ENCODE data around the gene SGPP1. TPM values are rescaled to one million over a fixed set of nuclear protein-coding genes. Genes with fewer than 3 reads are reported as not detected.
"Not testable (repeated sequence)": the region's sequence is repeated elsewhere in the genome, so short reads cannot be mapped to it uniquely, and the experiment has no call there.

The SGPP1 gene
- total RNA-seq, 1 donor from 2014 or later, result 17.4 TPM

DNA sequence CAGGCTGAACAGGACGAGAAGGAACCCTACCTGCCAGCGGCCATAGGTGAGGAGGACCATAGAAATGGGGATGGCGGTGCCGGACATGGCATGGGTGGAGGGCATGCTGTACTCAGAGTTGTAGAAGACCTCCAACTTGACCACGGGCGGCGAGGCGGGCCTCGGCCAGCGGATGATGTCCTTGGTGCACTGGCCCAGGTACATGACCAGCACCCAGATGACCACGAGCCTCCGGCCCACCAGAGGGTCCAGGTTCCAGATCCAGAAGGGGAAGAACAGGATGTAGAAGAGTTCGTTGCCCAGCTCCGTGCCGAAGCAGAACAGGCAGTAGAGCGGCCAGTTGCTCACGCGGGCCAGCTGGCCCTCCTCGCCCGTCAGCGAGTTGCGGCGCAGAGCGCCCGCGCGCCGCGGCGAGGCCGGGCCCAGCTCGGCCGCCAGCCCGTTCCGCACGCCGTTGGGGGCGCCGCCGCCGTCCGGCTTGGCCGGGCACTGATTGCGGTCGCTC is 582 bp downstream of the SGPP1 start:
- peak; percentile 54 for DNase-seq (ENCODE audit: low read depth)

DNA sequence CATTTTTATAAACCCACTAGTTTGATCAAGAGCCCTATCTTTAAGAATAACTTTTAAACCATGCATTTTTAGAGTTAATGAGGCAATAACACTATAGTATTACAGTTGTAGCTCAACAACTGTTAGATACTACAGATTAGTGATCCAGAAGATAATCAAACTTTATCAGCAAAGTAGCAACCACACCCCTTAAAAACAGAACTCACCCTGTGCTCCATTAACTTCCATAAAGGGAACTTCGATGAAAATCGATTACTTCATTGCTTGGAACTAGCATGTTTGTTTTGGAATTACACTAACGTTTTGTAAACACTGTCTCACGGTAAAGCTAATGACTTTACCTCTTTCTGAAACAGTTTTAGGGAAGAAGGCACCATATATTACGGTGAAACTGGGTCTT is 1.4 kb downstream of the SGPP1 start:
- no peak for DNase-seq (ENCODE audit: low read depth)

DNA sequence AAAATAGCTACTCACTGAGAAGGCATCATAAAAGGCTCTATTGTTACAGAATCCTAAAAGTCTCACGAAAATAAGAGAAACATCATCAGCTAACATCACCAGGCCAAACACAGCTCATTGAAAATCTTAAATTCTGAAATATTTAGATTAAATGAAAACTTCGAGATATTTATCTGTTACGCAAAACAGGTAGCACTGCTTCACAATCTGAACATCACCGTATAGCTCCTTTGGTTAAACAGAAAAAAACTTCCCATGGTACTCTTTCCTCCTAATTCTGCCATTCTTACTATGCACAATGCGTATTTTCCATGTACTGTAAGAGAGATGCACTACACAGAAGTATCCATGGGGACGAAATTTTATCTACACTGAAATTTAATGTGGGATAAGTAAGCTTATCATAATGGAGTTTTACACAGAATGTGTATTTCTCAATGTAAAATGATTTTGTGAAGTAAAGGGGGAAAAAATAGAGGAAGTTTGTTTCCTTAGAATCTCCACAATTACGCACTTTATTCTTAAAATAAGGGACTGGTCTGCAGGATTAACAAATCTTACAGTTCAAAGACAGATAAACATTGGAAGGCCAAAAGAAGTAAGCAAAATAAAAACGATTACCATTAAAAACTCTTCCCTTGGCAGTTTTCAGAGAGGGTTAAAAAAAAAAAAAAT is 1.9 kb downstream of the SGPP1 start:
- no peak for DNase-seq (ENCODE audit: low read depth)

DNA sequence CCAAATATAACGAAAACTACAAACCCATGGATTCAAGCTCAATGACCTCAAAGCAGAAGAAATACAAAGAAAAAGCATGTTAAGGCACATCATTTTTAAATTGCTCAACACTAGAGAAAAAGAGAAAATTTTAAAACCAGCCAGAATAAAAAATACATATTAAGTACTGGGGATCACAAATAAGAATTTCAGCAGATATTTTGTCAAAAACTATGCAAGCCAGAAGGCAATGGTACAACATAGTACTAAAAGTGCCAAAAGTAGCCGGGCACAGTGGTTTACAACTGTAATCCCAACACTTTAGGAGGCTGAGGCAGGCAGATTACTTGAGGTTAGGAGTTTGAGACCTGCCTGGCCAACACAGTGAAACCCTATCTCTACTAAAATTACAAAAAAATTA is 10.2 kb downstream of the SGPP1 start:
- peak; percentile 31 for DNase-seq (ENCODE audit: low read depth)

DNA sequence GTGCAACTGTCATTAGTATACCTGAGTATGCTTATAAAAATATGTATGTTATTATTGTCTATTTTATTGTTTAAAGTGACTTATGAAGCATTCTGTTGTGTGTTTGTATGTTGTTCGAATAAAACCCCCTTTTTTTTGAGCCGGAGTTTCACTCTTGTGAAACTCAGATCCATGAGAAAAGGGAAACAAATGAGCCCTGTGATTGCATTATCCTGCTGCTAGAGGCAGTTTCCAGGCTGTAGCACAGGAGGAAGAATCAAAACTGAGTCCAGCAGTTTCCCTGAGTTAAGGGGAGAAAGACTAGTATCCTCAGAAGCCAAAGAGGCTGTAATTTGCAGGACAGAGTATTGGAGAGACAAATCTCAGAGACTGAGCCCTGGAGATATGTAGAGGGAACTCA is 12.5 kb downstream of the SGPP1 start:
- DNase-seq (ENCODE audit: low read depth), result no peak

DNA sequence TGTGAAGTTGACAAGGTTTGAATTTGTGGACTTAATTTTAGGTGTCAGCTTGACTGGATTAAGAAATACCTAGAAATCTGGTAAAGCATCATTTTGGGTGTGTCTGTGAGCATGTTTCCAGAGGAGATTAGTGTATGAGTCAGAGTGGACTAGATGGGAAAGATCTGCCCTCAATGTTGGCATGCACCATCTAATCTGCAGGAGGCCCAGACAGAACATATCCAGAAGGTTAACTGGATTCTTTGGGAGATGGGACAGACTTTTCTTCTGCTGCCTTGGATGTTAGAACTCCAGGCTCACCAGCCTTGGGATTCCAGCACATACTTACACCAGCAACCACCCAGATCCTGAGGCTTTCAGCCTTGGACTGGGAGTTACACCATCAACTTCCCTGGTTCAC is 14.1 kb downstream of the SGPP1 start:
- DNase-seq (ENCODE audit: low read depth), result peak; percentile 27

DNA sequence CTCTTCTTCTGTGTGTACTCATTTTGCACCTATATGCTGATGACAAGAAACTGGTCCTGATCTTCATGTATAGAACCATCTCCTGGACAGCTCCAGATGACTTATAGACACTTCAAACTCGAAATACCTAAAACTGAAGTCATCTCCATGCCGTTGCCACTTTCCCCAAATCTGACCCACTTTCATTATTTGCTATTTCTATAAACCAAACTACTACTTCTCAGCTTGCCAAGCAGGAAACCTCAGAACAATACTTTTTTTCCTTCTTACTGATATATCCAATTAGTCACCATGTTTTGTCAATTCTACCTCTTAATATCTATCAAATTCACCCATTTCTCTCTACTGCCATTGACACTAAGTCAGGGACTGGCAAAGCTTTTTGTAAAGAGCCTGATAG is 14.8 kb downstream of the SGPP1 start:
- DNase-seq (ENCODE audit: low read depth), result no peak

DNA sequence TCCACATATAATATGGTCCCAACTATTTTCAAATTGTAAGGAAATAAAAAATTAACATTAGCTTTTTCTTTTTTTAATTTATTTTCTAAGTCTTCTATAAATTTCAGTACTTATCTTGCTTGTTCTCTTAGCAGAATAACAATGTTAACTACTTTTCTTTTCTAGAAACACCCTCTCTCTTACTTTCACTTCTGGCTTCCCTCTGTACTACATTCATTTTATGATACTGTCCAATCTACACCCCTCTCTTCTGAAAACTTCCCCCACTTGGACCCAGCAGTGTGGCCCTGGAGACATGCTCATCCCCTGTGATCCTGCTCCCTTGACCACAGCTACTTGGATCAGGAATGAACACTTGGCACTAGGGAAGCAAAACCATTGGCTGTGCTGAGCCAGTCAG is 15.7 kb downstream of the SGPP1 start:
- no peak for DNase-seq (ENCODE audit: low read depth)

DNA sequence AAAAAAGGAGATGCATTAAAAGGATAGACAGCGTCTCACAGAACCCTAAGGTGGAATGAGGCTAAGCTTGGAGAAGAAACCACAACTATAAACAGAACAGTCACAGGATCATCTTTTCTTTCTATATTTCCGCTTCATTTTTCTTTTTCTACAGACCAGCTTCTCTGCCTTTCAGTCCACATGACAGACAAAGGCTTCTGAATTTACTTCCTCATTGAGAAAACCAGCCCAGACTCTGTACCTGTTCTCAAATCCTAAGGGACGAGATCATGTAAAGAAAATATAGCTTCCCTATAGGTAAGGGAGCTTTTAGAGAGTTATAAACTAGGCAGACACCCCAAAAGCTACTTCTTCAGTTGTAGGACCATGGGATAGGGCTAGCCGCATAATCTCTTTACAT is 17.4 kb downstream of the SGPP1 start:
- no peak for DNase-seq (ENCODE audit: low read depth)

DNA sequence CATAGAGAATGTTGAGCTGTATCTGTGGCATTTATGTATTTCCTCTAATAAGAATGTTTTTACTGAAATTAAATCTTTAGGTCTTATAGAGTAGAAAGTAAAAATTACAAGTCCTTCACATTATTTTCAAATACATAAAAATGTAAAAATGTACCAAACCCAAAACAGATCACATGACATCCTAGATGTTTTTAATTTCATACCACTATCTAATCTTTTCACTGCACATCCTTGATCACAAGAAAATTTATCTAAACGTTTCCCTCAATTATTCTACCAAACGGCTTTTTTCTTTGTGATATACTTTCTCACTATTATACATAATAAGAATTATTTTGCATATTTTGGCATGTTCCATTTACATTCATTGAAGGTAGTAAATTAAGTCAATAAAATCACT is 18.3 kb downstream of the SGPP1 start:
- no peak for DNase-seq (ENCODE audit: low read depth)

DNA sequence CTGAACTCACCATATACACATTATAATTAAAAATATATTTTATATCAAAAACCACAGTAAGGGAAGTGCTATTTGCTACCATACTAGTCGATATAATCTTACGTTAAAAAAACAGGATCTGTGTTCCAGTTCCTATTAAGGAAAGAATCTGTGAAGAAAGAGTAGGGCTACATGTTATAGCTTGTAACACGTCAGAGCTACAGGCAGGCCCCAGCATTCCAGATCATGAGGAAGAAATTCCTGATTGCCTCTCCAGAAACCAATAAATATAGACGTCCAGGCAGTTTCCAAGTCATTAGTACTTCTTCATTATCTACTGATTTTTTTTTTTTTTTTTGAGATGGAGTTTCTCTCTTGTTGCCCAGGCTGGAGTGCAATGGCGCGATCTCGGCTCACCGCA is 20.6 kb downstream of the SGPP1 start:
- no peak for DNase-seq (ENCODE audit: low read depth)

DNA sequence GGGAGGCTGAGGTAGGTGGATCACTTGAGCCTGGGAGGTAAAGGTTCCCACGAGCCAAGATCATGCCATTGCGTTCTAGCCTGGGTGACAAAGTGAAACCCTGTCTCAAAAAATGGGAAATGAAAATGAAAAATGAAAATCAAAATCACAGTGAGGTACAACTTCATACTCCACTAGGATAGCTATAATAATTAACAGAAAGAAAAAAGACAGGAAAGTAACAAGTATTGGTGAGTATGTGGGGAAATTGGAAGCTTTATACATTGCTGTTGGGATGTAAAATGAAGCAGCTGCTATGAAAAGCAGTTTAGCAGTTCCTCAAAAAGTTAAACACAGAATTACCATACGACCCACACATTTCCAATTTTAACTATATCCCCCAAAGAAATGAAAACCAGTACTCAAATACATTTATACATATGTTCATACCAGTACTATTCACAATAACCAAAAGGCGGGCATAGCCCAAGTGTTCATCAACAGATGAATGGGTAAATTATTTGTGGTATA is 22.2 kb downstream of the SGPP1 start:
- no peak for DNase-seq (ENCODE audit: low read depth)

DNA sequence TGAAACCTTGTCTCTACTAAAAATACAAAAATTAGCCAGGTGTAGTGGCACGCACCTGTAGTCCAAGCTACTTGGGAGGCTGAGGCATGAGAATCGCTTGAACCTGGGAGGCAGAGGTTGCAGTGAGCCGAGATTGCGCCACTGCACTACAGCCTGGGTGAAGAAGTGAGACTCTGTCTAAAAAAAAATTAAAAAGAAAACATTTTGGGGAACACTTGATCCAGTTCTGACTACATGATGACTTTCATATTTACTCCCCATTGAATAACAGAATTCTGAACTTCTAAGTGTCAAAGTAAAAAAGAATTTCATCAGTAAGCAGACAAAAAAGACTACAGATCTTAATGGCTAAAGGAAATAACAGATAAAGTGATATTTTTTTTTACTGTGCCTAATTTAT is 25.3 kb downstream of the SGPP1 start:
- DNase-seq (ENCODE audit: low read depth), result not testable (repeated sequence)

DNA sequence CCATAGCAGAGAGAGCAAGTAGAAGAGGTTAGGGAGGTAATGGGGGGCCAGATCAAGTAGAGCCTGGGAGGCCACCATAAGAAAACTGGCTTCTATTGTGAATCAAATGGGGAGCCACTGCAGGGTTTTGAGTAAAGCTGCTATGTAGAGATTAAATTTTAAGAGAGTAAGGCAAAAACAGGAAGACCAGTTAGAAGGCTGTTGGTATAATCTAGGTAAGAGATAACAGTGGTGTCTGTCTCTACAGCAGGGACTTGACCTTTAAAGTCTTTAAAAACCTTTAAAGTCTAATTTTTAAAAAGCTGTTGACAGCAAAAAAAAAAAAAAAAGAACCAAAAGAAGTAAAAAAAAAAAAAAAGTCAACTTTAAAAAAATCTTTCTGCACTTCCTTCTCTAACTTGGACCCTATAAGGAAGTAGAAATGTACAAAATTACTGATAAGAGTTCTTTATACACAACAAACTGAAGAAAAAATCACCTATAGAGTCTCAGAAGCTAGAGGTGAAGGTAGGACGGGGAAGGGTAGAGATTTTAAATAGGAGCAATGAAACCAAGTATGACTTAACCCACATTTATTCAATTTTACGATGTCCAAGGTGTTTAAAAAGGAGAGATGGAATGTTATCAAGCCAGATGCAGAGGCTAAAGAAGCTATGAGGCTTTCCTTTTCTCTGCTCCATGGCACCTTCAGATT is 26.1 kb downstream of the SGPP1 start:
- no peak for DNase-seq (ENCODE audit: low read depth)

DNA sequence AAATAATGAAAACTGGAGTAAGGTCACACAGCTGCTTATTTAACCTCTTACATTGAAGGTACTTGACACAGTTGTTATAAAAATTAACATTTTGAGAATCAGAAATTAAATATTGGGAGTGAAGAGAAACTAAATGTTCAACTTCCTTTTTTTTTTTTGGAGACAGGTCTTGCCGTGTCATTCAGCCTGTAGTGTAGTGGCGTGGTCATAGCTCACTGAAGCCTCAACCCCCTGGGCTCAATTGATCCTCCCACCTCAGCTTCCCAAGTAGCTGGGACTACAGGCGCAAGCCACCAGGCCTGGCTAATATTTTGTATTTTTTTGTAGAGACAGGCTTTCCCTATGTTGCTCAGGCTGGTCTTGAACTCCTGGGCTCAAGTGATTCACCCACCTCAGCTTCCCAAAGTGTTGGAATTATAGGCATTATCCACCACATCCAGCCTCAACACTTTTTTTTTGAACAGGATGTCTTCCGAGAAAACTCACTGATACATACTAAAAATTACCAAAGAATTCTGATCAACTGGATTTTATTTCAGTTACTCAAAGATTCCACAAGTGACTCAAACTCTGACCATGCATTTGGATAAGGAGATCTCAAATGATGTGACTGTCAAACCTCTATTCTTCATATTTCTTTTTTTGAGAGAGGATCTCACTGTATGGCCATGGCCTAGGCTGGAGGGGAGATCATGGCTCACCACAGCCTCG is 35.4 kb downstream of the SGPP1 start:
- no peak for DNase-seq (ENCODE audit: low read depth)

DNA sequence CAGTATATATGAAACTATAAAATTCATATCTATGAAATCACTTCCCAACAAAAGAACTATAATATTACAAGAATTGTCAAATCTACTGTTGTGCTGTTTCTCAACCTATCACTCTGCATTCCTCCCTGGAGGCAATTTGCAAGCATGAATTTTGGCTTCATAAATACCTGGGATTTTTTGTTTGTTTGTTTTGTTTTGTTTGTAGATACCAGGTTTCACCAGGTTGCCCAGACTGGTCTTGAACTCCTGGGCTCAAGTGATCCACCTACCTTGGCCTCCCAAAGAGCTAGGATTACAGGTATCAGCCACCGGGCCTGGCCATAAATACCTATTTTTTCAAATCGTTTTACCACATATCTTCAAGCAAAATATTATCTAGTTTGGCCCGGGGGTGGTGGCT is 38.7 kb downstream of the SGPP1 start:
- no peak for DNase-seq (ENCODE audit: low read depth)

DNA sequence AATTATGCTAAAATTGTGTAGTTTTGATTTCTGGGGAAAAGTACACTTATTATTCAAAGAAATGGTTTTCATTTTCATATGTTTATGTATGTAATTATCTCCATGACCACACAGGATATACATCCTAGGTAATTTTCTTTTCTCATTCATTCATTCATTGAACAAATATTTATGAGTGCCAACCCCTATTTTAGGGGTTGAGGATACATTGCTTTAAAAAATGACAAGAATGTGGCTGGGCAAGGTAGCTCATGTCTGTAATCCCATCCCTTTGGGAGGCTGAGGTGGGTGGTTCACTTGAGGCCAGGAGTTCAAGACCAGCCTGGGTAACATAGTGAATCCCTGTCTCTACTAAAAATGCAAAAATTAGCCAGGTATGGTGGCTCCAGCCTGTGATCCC is 40.9 kb downstream of the SGPP1 start:
- DNase-seq (ENCODE audit: low read depth), result no peak

DNA sequence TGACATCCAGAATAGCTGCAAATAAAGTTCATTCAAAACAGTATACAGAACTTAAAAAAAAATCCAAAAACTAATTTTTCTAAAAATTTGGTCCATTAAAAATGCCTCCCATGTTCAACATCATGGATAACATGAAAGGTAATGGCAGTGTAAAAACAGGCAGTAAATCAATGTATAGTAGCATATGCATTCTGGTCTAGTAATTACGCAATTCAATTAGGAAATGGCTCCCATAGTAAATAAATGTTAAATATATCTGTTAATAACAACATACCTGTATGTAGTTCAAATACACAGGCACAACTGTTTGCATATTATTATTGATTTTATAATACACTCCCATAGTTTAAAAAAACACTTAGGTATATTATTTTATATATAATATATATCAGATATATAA is 42.5 kb downstream of the SGPP1 start:
- no peak for DNase-seq (ENCODE audit: low read depth)

DNA sequence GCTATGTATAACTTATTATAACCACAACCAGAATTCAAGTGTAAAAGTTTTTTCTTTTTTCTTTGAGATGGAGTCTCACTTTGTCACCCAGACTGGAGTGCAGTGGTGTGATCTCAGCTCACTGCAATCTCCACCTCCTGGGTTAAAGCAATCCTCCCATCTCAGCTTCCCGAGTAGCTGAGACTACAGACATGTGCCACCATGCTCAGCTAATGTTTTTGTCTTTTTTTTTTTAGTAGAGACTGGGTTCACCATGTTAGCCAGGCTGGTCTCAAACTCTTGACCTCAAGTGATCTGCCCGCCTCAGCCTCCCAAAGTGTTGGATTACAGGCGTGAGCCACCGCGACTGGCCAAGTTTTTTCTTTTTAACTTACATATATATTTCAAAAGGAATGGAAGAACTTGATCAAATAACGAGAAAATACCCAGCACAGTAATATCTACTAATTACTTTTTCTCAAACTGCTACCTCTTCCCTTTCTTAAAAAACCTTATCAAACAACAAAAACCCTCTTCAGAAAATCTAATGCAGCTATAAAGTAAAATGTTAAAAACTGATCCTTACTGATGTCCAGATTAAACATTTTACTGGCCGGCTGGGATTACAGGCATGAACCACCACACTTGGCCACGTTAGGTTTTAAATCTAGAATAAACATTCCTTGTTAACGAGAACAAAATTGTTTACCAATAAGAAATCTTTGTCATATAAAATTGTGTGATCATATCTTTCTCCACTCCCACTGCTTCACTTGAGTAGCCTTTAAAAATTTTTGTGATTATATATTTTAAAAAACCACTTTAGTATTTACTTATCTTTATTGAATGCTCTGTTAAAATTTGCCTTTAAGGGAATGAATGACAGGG is 44.9 kb downstream of the SGPP1 start:
- no peak for DNase-seq (ENCODE audit: low read depth)

DNA sequence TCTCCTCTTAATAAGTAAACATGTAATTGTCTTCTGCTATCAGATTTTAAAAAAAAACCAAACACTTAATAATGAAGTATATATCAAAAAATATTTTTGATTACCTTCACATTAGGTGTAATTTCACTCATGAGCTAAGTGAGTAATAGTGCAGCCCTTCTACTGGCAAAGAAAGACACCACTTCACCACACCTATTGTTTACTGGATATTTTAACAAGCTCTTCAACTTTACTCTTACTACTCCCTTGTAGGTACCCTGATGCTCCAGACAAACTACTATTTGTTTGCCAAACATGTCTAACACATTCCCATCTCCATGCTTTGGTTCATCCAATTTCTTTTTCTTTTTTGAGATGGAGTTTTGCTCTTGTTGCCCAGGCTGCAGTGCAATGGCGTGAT is 49.3 kb downstream of the SGPP1 start:
- DNase-seq (ENCODE audit: low read depth), result no peak

DNA sequence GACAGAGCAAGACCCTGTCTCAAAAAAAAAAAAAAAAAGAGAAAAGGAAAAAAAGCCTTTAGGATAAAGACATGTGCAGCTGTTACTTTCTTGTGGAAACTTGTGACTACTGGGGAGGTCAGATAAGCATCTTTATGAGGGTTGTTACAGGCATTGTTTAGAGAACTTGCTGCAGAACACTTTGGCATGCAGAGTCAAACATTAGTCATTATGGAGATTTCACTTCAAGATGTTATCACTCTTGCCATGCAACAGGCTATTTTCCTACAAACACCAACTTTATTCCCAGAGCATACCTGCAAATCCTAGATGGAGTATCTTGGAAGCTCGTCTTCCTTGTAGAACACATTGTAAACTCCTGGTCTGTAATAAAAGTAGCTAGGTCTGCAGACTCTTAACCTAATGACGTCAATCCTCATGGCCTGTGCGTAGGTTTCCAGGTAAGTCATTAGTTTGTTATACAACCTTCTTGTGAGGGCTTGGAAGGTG is 49.9 kb downstream of the SGPP1 start:
- peak; percentile 5 for DNase-seq (ENCODE audit: low read depth)
